Right ventricle myocardium superior (tissue), 1 donor: ENCODE measurements around the gene C1QTNF8. TPM values are rescaled to one million over a fixed set of nuclear protein-coding genes. Genes with fewer than 3 reads are reported as not detected.

Experiments used
- ATAC-seq: fragments of 200-7000 bp; cut with Tn5 transposase; one replicate; pipeline ENCODE4 v1.9.1; 2020; ENCODE audit warnings: mild to moderate bottlenecking; ENCODE audit not compliant: poor library complexity
- DNase-seq: peaks from one replicate; pipeline ENCODE4 v3.0.0-alpha.2; 2020
- intact Hi-C: fragments of 100-400 bp; cut with DNase I; formaldehyde crosslinking; loops from one replicate; pipeline ENCODE4 v1.11.2; 2022
- total RNA-seq: library from RNA; stranded (reverse); fragmentation: NEBNext Ultra II Directional; extraction: Animal tissue kit (Norgen Biotek cat#: 25700); gene quantifications from one replicate; pipeline ENCODE4 v1.2.1, GENCODE V29; 2021
- donor health status: DM: no; HTN: yes; CAD: no; lungs with severe emphysema.

Gene C1QTNF8
- total RNA-seq, 1 donor from 2014 or later, result 0.13 TPM

DNA sequence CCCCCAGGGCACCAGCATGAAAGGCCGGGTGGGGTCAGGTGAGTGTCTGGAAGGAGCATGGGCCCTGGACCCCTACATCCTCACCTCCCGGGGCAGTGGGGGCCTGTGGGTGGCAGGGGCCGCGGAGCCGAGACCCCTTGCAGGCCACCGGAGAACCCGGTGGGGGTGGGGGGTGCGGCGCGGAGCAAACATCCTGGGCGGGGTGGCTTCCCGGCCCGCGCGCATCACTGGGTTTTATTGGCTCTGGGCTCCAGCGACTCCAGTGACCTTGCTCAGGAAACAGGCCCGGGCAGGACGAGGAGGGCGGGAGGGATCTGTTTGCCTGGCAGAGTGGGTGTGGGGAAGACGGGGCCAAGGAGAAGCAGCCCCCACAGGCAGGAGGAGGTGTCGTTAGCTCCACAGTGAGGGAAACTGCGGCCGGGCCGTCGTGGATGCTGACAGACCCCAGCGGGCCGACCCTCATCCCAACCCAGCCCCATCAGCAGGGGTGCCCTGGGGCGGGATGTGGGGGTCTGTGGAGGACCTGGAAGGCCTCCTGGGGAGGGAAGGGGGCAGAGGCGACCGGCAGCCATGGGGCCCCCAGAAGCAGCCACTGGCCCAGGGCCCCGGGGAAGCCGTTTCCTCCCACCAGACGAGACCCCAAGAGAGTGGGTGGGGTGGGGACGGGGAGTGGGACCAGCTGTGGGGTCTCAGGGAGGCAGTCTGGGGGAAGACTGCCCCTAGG is 12.9 kb downstream of the C1QTNF8 start:
- no peak for ATAC-seq
- DNase-seq, result no peak
- intact Hi-C loops, result no loop called here

DNA sequence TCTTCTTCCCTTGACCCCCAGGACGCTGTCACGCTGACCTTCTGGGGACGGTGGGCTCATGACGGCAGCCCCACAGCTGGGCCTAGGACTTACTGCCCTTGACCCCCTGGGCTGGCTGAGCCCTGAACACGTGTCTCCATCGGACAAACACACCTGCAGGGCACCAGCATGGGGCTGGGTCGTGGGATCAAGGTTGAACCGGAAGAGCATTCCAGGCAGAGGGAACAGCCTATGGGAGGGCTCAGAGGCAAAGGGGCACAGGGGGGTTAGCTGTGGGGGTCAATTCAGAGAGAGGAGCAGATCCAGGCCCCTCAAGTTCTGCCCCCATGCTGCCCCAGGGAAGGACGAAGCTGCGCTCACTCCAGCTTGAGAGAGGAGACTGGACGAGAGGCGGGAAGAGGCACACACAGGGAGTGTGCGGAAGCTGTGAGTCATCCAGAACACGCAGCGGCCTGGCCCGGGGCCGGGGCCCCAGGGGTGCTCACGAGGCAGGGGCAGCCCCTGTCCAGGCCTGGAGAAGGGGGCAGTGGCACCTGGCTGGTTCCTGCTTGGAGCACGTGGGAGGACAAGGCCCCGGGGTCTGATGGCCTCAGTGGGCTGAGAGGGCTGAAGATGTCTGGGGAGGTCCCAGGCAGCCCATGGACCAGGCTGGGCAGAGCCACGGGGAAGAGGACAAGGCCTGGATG is 13.6 kb downstream of the C1QTNF8 start:
- ATAC-seq, result no peak
- intact Hi-C loops, result no loop called here
- DNase-seq, result no peak

DNA sequence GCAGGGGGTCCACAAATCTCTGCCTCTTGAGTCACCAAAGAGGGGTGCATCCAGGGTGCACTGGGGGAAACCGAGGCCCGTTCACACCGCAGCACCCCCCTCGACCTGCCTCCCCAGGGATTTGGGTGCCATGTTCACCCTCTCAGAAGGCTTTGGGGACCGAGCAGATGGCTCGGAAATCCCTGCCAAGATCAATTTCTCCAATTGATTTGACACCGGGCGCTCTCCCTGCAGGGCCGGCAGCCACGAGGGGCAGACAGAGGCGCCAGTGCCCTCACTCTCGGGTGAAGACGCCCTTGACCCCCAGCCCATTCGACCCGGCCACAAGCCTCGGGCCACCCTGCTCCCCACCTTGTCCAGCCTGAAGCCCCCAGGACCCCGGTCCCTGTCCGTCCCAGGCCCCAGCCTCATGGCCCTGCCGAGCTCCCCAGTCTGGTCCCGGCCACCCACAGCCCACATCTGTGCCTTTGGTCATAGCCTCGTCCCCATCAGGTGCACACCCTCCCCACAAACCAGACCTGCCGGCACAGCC is 14.2 kb downstream of the C1QTNF8 start:
- no peak for ATAC-seq
- no peak for DNase-seq
- intact Hi-C loops, result no loop called here

GRCh38 chr16:1080801-1081733 is 15.0 kb downstream of the C1QTNF8 start:
- intact Hi-C loops, result no loop called here
- no peak for ATAC-seq
- no peak for DNase-seq

DNA sequence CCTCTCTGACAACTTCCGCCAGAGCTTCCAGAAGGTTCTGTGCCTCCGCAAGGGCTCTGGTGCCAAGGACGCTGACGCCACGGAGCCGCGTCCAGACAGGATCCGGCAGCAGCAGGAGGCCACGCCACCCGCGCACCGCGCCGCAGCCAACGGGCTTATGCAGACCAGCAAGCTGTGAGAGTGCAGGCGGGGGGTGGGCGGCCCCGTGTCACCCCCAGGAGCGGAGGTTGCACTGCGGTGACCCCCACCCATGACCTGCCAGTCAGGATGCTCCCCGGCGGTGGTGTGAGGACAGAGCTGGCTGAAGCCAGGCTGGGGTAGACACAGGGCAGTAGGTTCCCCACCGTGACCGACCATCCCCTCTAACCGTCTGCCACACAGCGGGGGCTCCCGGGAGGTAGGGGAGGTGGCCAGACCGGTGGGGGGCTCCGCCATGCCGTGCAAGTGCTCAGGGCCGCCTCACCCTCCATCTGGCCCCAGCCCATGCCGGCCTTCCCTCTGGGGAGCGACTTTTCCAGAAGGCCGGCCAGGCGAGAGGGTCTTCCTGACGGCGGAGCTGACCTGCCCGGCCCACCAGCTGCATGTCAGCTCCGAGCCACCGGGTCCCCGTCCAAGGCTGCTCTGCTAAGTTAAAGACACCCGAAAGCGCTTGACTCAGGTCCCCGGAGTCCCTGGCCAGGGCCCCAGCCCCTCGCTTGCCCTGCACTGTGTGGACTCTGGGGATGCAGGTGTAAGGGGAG is 16.1 kb downstream of the C1QTNF8 start:
- DNase-seq (no peak), ATAC-seq (no peak)
- intact Hi-C loops, result no loop called here

- ATAC-seq (no peak), DNase-seq (no peak)
- intact Hi-C loops, result no loop called here
Measured at GRCh38 chr16:1079341-1079740, 16.7 kb downstream of the C1QTNF8 start.

DNA sequence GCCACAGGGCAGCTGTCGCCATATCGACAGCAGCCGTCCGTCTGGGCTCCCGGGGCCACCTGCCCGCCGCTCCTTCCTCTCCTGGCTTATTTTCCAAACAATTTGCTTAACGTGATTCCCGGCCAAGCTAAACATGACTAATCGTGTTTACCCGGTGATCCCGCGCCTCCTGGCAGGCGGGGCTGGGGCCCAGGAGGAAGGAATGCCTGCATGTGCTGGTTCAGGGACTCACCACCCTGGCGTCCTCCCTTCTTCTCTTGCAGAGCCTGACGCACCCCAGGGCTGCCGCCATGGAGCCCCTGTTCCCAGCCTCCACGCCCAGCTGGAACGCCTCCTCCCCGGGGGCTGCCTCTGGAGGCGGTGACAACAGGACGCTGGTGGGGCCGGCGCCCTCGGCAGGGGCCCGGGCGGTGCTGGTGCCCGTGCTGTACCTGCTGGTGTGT is 17.4 kb downstream of the C1QTNF8 start:
- ATAC-seq (no peak), DNase-seq (no peak)
- intact Hi-C loops, result no loop called here

GRCh38 chr16:1077877-1078578 is 18.0 kb downstream of the C1QTNF8 start:
- ATAC-seq, result no peak
- intact Hi-C loops, result no loop called here
- DNase-seq, result no peak

DNA sequence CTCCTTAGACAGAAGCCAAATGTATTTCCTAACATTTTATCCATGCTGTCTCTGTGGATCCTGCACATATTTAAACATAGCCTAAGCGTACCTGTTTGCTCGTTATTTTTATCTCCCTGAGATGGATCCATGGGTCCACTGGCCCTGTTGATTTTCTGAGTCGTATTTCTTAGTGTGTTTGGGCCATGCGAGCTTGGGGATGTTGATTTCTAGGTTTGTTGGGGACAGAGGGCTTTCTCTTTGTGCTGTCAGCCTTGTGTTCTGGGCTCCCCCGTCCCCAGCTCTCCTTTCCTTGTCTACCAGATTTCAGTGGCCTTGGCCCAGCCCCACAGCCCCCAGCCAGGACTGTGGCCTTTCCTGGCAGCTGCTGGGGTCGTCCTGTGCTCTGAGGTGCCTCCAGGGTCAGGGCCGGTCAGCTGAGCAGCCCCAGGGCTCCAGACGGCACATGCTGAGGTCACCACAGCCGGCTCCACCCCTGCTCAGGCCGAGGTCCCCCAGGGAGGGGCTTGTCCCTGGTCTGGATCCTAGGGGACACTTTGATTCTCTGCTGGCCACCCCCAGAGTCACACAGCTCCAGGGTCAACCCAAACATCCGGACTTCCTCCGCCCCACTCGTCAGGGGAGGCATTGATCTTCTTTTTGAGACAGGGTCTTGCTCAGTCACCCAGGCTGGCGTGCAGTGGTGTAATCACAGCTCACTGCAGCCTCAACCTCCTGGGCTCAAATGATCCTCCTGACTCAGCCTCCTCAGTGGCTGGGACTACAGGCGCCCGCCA is 19.1 kb downstream of the C1QTNF8 start:
- no peak for DNase-seq
- ATAC-seq, result no peak
- intact Hi-C loops, result no loop called here

DNA sequence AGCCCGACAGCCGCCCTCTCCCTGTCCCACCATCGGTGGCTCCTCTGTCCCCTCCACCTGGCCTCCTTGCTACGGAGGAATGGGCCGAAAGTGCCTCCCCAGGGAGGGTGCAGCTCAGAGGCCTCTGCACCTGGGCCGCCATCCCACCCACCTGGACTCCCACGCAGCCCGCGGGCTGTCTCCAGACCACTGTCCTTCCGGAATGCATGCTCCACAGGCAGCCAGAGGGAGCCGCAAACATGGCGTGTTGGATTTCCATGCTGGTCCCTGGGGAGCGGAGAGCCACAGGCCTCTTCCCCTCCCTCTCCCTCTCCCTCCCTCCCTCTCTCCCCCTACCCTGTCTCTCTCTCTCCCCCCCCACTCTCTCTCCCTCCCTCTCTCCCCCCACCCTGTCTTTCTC is 20.5 kb downstream of the C1QTNF8 start:
- DNase-seq (no peak), ATAC-seq (no peak)
- intact Hi-C loops, result no loop called here

DNA sequence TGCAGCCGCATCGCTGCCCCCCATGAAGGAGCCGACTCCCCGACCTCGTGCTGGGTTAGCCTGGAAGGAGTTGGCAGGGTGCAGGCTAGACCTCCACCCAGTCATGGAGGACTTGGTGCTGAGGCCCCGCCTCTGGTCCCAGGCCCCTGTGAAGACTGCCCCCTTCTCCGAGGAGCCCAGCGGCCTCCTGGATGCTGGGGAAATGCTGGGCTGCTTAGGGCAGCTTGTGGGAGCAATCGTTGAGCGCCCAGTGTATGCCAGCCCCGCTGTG is 21.7 kb downstream of the C1QTNF8 start:
- intact Hi-C loops, result no loop called here
- ATAC-seq (no peak), DNase-seq (no peak)

- ATAC-seq (peak; percentile 67), DNase-seq (no peak)
- intact Hi-C loops, result no loop called here
Measured at GRCh38 chr16:1073566-1074378, 22.3 kb downstream of the C1QTNF8 start.

DNA sequence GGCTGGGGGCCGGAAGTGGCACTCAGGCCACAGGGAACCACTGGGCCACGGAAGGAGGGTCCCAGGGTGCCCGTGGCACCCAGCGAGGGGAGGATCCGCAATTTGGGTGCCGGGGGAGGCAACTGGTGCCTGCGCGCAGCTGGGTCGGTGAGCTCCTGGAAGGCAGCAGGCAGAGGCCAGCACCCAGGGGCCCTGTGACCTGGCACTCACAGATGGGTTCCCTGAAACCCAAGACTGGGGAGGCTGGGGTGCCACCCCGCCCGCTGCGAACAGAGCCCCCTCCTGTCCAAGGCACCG is 22.8 kb downstream of the C1QTNF8 start:
- ATAC-seq (no peak), DNase-seq (no peak)
- intact Hi-C loops, result no loop called here

- DNase-seq, result no peak
- peak; percentile 46 for ATAC-seq
- intact Hi-C loops, result no loop called here
Measured at GRCh38 chr16:1072526-1073261, 23.4 kb downstream of the C1QTNF8 start, which contains the start of gene SSTR5. Gene SSTR5, plus strand, starts transcription at chr16:1072747. Its CDS starts 6,122 bp downstream, at chr16:1078869.

DNA sequence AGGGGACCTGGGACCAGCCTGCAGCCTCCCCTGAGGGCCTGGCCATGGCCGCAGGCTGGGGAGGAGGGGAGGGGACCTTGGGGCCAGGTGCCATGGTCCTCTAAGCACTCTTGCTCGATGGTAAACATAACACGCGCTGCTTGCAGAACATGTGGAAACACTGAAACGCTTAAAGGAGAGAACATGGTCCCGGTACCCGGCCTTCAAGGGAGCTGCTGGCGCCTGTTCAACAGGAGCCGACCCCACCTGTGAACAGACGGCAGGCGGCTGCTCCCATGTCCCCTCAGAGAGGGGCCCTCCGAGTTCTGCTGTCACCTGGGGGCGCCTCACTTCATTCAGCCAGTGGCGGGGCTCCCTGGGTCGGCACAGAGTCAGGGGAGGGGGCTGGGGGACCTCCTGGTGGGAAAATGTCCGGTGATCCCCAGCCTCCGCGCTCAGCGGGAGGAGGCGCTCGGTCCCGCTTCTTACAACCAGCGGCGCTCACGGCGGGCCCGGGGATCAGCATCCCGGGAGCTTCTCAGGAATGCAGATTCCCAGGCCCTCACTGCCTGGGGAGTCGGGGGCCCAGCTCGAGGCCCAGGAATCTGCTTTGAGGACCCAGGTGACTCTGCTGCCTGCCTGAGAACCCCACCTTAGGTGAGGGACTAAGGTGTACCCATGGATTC is 24.4 kb downstream of the C1QTNF8 start:
- ATAC-seq, result no peak
- intact Hi-C loops, result no loop called here
- no peak for DNase-seq
